ENCODE measurements around the gene TRPM3.

DNA sequence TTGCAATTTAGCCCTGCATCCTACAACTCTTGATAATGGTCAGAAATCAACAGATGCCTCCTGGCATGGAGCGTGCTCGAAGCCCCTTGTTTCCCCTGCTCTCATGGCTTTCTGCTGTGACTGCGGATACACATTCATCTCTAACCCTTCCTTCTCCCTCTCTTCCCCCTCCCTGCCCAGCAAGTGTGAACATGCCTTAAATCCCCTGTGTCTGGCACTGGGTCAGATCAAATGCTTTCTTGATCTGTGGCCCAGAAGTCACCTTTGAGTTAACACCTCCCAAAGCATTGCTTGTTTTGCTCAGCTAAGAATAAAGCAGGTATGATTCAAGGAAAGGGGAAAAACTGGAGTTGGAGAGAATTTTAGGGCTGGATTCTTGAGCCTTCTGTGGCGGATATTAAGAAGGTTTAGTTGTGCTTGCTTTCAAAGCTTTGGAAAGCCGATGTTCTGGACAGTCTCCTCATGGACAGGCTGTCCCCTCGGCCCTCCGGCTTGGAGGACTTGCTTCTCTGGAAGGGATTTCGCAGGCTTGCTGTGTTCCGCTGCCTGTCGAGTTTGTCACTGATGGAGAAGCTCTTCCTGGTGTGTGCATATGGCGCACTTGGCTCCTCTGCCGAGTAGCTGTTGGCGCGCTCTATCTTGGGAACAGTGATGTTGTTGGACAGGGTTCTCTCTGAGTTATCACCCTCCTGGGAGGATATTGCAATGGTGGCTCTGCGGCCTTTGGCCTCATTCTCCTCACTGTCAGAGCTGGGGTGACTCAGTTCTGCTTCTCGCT lies 585.7 kb downstream of the TRPM3 start:
- no peak for TF ChIP-seq CTCF (conservative IDR thresholded peaks at IDR 0.05 in 1 of 2, IDR thresholded peaks at IDR 0.05 in 1 of 2; ENCODE audit: extremely low read depth in 1 of 2, insufficient read depth in 1 of 2, low read depth in 1 of 2, low read length in 2 of 2)
- no peak for TF ChIP-seq EZH2 (IDR thresholded peaks at IDR 0.05; ENCODE audit: borderline replicate concordance, low read length)
